GM18867 (cell line): ENCODE measurements around the gene NINJ1.
"Not testable (repeated sequence)": the region's sequence is repeated elsewhere in the genome, so short reads cannot be mapped to it uniquely, and the experiment has no call there.

Experiments used
- ATAC-seq: cut with Tn5 transposase; IDR thresholded peaks from one replicate; pipeline ENCODE4 v1.9.1; 2021; ENCODE audit warnings: mild to moderate bottlenecking, moderate library complexity; ENCODE audit not compliant: unreplicated experiment

The NINJ1 gene

DNA sequence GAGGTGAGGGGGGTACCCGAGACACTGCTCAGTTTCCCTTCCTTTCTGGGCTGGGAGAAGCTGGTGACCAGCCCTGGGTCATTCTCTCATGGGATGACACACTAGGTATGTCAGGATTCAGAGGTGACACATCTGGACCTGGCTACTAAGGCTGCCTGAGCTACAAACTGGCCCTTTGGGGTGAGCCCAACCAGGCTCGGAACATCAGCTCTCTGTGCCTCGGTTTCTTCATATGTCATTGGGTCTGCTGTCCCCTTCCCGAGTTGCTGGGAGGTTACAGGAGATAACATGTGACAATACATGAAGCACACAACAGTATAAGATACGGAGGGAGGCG, 26.3 kb downstream of the NINJ1 start:
- ATAC-seq, result no peak

DNA sequence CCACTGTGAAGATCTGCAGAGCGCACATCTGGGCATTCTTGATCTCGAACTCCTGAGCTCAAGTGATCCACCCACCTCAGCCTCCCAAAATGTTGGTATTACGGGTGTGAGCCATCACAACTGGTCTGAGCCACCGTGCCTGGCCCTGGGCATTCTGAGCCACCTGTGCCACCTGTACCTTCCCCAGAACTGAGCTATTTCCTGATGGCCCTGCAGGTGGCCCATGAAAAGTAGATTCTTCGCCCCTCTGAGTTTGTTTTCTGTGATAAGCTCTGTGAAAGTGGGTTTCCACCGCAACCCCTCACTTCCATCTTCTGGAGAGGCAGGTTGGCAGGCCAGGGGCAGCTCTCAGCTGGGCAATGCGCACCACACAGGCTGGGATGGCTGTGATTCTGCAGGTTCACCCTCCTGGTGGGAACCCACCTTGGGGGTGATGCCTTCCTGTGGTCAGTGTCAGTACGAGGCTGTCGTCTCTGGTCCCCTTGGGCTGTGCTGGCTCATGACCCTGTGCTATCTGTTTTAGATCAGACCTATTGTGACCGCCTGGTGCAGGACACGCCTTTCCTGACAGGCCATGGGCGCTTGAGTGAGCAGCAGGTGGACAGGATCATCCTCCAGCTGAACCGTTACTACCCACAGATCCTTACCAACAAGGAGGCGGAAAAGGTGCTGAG, 26.8 kb downstream of the NINJ1 start:
- no peak for ATAC-seq

DNA sequence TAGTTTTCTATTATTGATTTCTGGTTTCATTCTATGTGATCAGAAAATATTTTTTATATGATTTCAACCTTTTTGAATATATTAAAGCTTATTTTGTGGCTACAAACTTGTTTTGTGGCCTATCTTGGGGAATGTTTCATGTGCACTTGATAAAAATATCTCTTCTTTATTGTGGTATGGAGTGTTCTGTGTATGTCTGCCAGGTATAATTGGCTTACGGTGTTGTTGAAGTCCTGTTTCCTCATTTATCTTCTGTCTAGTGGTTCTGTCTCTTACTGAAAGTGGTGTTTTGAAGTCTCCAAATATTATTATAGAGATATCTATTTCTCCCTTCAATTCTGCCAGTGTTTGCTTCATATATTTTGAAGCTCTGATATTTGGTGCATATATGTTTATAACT, 28.4 kb downstream of the NINJ1 start:
- ATAC-seq, result no peak

DNA sequence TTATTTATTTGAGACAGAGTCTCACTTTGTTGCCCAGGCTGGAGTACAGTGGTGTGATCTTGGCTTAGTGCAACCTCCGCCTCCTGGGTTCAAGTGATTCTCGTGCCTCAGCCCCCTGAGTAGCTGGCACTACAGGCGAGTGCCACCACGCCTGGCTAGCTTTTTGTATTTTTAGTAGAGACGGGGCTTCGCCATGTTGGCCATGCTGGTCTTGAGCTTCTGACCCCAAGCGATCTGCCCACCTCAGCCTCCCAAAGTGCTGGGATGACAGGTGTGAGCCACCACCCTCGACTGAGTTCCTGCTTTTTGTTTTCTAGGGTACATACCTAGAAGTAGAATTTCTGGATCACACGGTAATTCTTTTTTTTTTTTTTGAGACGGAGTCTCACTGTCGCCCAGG, 33.0 kb downstream of the NINJ1 start:
- ATAC-seq, result not testable (repeated sequence)

GRCh38 chr9:93100276-93100636, 33.8 kb downstream of the NINJ1 start:
- ATAC-seq, result no peak

DNA sequence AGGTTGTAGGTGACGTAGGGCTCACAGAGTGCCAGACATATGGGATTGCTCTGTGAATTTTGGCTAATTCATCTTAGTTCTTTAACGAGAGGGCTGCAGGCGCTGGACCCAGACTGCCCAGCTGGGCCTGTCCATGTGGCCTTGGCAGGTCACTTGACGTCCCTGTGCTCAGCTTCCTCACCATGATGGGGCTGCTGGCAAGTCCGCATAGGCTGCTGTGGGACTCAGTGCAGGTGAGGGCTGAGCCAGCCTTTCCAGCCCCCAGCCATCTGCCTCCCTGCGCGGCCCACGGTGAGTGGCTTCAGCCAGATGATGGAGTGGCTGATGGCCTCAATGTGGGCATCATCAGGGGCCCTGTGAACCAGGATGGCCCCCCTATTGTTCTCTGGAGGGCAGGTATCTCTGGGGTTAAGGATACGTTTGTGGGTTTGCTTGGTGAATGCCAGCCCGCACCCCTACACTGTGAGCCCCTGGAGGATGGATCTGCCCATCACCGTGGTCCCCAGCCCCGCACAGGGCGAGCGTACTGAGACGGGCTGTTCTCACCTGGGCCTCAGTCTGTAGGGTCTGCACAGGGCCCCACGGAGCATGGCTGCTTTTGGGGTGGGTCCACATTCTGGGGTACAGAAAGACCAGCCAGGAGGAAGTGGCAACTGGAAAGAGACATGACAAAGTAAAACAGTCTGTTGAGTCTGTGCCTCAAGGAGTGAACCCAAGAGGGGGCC, 34.3 kb downstream of the NINJ1 start:
- ATAC-seq, result no peak

GRCh38 chr9:93098236-93098946, 35.7 kb downstream of the NINJ1 start:
- ATAC-seq, result no peak

GRCh38 chr9:93097511-93098201, 36.4 kb downstream of the NINJ1 start:
- ATAC-seq, result no peak

GRCh38 chr9:93096811-93097382, 37.2 kb downstream of the NINJ1 start:
- no peak for ATAC-seq

GRCh38 chr9:93096131-93096802, 37.8 kb downstream of the NINJ1 start, which contains the start of gene CARD19:
Gene CARD19 (plus strand): TSS chr9:93096217. CDS start chr9:93096346, 129 bp downstream.
- peak; percentile 15 for ATAC-seq

DNA sequence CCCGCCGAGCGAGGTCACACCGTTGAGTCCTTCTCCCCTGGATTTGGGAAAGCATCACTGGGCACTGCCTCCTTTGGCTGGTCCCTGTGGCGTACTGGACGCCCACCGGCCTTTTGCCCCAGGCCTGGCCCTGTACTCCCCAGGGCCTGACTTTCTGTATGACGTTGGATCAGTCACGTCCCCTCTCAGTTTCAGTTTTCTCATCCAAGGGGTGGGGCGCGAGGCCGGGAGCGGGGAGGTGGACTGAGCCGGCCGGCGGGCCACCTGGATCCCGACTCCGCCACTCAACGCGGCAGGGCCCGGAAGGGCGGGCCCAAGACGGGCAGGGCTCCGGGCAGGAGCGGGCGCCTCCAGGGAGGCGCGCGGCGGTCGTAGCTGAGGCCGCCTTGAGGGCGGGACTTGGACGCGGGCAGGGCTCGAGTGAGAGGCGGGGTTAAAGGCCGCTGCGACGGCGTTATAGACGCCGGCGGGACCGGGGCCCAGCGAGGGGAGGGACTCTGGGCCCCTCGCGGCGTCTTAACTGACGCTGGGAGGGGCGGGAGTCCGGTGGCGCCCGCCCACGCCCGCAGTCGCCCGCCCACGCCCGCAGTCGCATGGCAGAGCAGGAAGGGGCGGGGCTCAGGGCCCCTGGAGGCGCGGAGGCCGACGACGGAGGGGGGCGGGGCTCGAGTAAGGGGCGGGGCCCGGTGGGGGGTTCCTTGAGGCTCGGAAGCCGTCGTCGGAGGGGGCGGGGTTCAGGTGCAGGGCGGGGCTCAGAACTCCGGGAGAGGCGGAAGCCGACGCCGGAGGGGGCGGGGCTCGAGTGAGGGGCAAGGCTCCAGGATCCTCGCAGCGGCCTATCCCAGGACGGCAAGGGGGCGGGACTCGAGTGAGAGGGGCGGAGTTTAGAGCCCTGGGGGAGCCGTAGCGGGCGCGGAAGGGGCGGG, 38.6 kb downstream of the NINJ1 start:
- ATAC-seq, result peak; percentile 68

- no peak for ATAC-seq
Measured at GRCh38 chr9:93094658-93095204, 39.3 kb downstream of the NINJ1 start.

DNA sequence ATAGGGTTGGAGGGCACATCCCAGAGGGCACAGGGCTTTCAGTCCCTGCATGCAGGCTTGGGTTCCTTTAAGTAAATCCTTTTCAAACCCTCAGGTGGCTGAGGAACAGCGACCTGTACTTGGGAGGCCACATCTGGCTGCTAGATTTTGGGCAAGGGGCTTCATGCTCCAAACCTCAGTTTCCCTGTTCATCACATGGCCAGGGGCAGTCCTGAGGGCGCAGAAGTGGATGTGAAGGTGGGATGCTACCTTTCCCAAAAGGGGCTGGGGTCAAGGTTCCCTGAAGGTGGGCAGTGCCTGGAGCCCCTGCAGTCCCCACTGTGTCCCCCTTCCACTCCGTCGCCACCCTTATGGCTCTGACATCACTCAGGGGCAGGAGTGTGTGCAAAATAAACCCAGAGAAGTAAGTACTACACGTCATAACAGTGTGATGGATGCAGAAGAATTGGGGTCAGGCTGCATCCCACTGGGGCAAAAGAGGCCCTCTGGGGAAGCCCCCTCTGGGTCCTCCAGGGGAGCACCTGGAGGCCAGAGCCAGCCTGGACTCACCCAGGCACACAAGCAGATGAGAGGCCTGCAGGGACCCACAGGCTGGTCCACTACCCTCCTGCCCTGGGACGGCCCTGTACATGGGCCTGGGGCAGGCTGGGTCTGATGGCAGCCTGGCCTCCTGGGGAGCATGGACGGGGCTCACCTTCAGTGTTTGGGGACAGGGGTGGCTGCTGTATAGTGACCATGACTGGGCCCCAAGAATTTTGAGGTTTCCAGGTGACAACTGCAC, 40.0 kb downstream of the NINJ1 start:
- no peak for ATAC-seq

DNA sequence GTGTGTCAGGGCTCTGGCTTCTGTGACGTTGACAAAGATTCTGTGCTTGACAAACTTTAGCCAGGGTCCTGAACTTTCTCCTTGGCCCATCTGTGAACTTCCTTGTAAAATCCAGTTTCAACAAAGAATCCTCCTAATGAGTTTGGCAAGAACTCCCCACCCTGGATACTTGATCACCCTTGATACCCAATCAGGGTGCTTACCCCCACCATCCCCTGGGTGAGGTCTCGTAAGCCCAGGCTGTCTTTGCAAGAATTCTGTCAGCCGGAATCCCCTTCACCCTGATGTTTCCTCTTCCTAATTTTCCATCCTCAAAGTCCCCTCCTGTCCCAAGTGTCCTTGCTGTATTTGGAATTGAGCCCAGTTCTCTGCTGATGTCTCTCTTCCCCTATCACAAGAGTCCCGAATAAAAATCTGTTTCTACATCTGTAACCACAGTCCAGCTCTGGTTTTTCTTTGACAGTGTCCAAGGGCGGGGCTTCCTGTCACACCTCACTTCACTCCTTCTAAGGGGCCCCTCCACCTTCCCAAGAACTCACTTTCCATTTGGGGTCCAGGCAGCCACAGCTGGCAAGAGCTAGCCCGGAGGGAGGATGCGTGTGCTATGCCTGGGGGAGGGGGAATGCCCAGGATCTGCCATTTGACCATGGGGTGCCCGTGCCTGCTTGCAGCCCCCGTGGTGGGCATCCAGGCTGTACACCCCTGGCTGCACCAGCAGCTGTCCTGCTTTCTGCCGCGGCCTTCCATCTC, 40.7 kb downstream of the NINJ1 start:
- no peak for ATAC-seq

DNA sequence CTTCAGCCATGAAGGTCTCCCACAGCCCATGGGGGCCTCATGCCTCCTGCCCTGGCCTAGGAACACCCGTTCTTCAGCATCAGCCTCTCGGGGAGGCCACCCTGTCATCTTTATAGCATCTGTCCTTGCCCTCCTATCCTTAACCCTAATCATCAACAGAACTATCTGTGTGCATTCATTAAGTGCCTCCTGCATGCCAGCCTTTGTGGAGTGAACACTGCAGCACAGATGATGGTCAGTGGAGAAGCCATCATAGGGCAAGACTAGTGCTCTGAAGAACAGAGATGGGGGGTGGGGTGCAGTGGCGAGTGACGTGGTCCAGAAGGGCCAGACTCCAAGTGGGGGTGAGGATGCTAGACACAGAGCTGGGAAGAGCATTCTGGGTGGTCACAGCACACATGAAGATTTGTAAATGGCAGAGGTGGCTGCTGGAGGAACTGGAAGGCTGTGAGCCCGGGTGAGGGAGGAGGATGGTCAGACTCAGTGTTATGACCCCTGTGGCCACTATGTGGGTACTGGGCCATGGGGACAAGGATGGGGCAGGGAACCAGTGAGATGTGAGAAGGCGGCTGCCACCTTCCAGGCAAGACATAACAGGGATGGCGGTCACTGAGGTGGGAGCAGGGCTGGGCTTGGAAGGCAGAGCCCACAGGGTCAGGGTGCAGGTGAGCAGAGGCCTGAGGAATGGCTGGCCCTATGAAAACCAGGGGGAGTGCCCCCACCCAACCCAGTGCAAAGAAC, 41.6 kb downstream of the NINJ1 start:
- ATAC-seq, result no peak

DNA sequence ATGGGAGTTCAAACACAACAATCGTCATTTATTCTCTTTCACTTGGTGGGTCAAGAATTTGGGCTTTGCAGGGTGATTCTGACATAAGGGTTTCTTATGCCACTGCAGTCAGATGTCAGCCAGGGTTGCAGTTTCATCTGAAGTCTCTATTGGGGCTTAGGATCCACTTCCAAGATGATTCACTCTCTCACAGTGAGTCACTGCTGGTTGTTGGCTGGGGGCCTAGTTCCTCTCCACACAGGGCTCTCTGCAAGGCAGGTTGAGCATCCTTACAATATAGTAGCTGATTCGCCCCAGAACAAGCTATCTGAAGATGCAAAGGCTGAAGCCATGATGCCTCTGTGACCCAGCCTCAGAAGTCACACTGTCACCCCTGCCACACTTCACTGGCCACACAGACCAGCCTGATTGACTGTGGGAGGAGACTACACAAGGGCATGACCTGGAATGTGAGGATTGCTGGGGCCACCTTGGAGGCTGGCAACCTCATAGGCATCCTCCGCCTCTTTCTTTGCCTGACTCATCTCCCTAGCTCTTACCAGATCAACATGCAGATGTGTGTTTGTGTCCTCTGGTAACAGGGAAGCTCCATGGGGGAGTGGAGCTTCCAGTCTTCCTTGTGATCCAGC, 42.5 kb downstream of the NINJ1 start:
- ATAC-seq, result no peak

GRCh38 chr9:93091056-93091452, 43.0 kb downstream of the NINJ1 start:
- no peak for ATAC-seq
